Adrenal gland (tissue), 12 donors: ENCODE measurements around the gene ADSL. TPM values are rescaled to one million over a fixed set of nuclear protein-coding genes. Genes with fewer than 3 reads are reported as not detected.

Experiments used
- DNase-seq, 7 donors: peaks; one replicate each; pipeline ENCODE4 v3.0.0-alpha.2; 2019 to 2020
- H3K27ac ChIP-seq, 5 donors: fragments of 200-600 bp; sonication (generic) in 4 of 5; 1 replicate in 3 of 5; 2 replicates in 2 of 5; pipeline versions ENCODE4 v1.5.1 to v1.8.0; 2016 to 2020; ENCODE audit warnings: mild to moderate bottlenecking in 1 of 5
- H3K27me3 ChIP-seq: fragments of 200-600 bp; 2 replicates; pipeline ENCODE4 v1.8.0; 2021
- H3K36me3 ChIP-seq, 2 donors: fragments of 200-600 bp; replicated peaks in 1 of 2; 1 replicate in 1 of 2; 2 replicates in 1 of 2; pipeline versions ENCODE4 v1.5.1 to v1.8.0; 2018 to 2022
- H3K4me1 ChIP-seq, 2 donors: fragments of 200-600 bp; replicated peaks in 1 of 2; 1 replicate in 1 of 2; 2 replicates in 1 of 2; pipeline versions ENCODE4 v1.5.1 to v1.8.0; 2018 to 2021
- H3K4me3 ChIP-seq, 4 donors: fragments of 200-600 bp; sonication (generic) in 3 of 4; one replicate each; pipeline ENCODE4 v1.5.1; 2016 to 2018
- H3K9me3 ChIP-seq, 3 donors: fragments of 200-600 bp; sonication (generic) in 1 of 3; replicated peaks in 1 of 3; 1 replicate in 2 of 3; 2 replicates in 1 of 3; pipeline versions ENCODE4 v1.5.1 to v1.8.0; 2016 to 2021
- POLR2A ChIP-seq, 2 donors: fragments of 450-650 bp; IDR thresholded peaks; one replicate each; pipeline ENCODE4 v1.6.1; 2017; ENCODE audit warnings: antibody characterized with exemption in 2 of 2, mild to moderate bottlenecking in 2 of 2, moderate library complexity in 1 of 2
- WGBS, 4 donors: extraction: QIAGEN DNeasy Blood & Tissue Kit in 2 of 4; methylation state at CpG; one replicate each; pipeline versions ENCODE4 v1.1.5 to v1.1.7; 2013 to 2017; 5-methylcytosine and 5-hydroxymethylcytosine counted together
- intact Hi-C, 2 donors: fragments of 100-400 bp; cut with DNase I; formaldehyde crosslinking; loops; one replicate each; pipeline versions ENCODE4 v1.14.1 to v1.15.0; 2022 to 2023
- polyA plus RNA-seq, 3 donors: library from polyadenylated mRNA; stranded (reverse); fragments of 200-250 nt in 2 of 3; fragments of 350-450 nt in 1 of 3; fragmentation: Illumina TruSeq in 1 of 3; extraction: RNeasy Lipid Tissue Mini Kit (QIAGEN cat#74804) in 1 of 3; gene quantifications; one replicate each; pipeline ENCODE4 v1.2.3, GENCODE V29; 2013 to 2014
- total RNA-seq, 9 donors: library from RNA; depleted of rRNA in 4 of 9; stranded (reverse); fragments of >200 nt in 4 of 9; fragments of 120-200 nt in 1 of 9; fragmentation: NEBNext Ultra II Directional in 1 of 9; extraction: Animal tissue kit (Norgen Biotek cat#: 25700) in 1 of 9; gene quantifications; one replicate each; pipeline versions ENCODE4 v1.1.0 to v1.2.4, GENCODE V29; 2013 to 2023
- TF ChIP-seq, protein P1 (sequence below), 6 experiments: fragments of 450-650 bp in 4 of 6; fragments of 200-600 bp in 2 of 6; sonication (generic) in 1 of 6; IDR thresholded peaks; 1 replicate in 5 of 6; 2 replicates in 1 of 6; pipeline versions ENCODE4 v1.5.1 to v1.8.0; 2016 to 2021; ENCODE audit warnings: antibody characterized with exemption in 6 of 6, mild to moderate bottlenecking in 2 of 6, moderate library complexity in 1 of 6
- donor health status: healthy with polysubstance abuse.
- donor health status: Bipolar disorder and iron deficiency.
- donor health status: DM: yes; HTN: yes; CAD: no.
- donor health status: DM: no; HTN: no; CAD: no.
- donor health status: DM: no; HTN: no; CAD: no.
- donor health status: DM: yes; HTN: yes; CAD: no.

ADSL gene
- total and polyA plus RNA-seq, 12 donors, result 26.8 to 107 (median 57.5) TPM

DNA sequence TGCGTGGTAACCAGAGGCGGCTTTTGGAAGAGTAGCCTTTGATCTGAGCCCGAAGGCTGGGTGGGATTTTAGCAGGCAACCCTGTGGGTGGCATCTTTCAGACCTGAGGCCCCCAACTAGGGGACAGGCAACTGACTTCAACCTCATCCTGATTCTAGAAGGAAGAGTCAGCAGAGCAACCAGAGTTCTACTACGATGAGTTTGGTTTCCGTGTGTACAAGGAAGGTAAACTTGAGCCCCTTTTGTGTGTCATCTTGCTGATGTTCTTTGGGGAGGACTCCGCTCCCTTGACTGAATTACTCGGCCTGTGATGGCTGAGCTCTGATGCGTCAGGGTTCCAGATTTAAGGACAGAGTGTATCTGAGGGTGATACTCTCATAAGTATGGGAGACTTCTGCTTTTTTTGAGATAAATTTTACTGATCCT, 55.7 kb downstream of the ADSL start:
- H3K9me3 ChIP-seq, result no peaks in the 10 kb centered on the region
- TF ChIP-seq, protein P1, sequence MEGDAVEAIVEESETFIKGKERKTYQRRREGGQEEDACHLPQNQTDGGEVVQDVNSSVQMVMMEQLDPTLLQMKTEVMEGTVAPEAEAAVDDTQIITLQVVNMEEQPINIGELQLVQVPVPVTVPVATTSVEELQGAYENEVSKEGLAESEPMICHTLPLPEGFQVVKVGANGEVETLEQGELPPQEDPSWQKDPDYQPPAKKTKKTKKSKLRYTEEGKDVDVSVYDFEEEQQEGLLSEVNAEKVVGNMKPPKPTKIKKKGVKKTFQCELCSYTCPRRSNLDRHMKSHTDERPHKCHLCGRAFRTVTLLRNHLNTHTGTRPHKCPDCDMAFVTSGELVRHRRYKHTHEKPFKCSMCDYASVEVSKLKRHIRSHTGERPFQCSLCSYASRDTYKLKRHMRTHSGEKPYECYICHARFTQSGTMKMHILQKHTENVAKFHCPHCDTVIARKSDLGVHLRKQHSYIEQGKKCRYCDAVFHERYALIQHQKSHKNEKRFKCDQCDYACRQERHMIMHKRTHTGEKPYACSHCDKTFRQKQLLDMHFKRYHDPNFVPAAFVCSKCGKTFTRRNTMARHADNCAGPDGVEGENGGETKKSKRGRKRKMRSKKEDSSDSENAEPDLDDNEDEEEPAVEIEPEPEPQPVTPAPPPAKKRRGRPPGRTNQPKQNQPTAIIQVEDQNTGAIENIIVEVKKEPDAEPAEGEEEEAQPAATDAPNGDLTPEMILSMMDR (IDR thresholded peaks at IDR 0.05), result no peak
- TF ChIP-seq POLR2A (IDR thresholded peaks at IDR 0.05), result no peak
- no peaks in the 10 kb centered on the region for H3K4me1 ChIP-seq
- no peaks in the 10 kb centered on the region for H3K27me3 ChIP-seq
- no peak overlapping the region for H3K27ac ChIP-seq
- no peak for DNase-seq
- intact Hi-C loops, result no loop called here
- H3K36me3 ChIP-seq, result peaks cover 0 to 53% of the 10 kb centered on the region in 2 donors
- H3K4me3 ChIP-seq, result no peak overlapping the region
- 92 to 99% (median 95%) methylated on average over 8 of the region's 8 CpGs for WGBS, 4 donors

DNA sequence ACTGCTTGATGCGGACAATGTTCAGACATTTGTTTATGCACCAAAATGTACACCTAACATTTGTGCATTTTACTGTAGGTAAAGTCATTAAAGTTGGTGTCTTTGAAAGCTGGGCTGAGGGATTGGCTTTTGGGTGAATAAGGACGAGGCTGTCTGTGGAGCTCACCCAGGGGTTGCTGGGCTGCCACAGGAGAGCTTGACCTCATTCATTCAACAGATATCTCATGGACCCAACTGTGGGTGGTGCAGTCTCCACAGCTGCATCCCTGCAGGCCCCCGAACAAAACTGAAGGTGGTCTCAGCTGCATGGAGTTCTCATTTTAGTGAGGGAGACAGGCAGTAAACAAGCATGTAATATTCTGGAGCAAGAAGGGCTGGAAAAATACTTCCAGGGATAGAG, 56.8 kb downstream of the ADSL start:
- DNase-seq, result no peak
- peaks cover 0 to 65% of the 10 kb centered on the region in 2 donors for H3K36me3 ChIP-seq

DNA sequence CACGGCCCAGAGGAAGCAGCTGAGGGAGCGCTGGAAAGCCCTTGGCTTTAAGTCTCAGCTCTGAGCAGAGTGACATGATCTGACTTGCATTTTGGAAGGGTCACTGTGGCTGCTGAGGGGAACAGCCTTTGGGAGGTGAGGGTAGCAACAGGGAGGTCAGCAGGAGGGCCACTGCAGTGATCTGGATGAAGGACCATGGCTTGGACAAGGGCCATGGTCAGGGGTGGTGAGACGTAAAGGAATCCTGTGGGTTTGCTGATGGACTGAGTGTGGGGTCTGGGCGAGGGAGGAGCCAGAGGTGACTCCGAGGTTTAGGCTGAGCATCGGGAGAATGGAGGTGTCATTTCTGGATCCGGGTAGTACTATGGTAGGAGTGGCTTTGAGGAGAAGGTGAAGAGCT, 57.4 kb downstream of the ADSL start:
- H3K27me3 ChIP-seq, result no peaks in the 10 kb centered on the region
- no peak overlapping the region for H3K27ac ChIP-seq
- H3K36me3 ChIP-seq, result peaks cover 0 to 70% of the 10 kb centered on the region in 2 donors
- TF ChIP-seq, protein P1 (IDR thresholded peaks at IDR 0.05), result no peak
- no peak for TF ChIP-seq POLR2A (IDR thresholded peaks at IDR 0.05)
- no peaks in the 10 kb centered on the region for H3K9me3 ChIP-seq
- no peak overlapping the region for H3K4me3 ChIP-seq
- 91 to 95% (median 93%) methylated on average over 7 of the region's 7 CpGs for WGBS, 4 donors
- H3K4me1 ChIP-seq, result no peaks in the 10 kb centered on the region
- intact Hi-C loops, result no loop called here
- no peak for DNase-seq

More for the DNA sequence above, 56.8 kb downstream of the ADSL start:
- intact Hi-C loops, result no loop called here
- WGBS, 4 donors, result 84 to 95% (median 93%) methylated on average over 3 of the region's 3 CpGs
- TF ChIP-seq, protein P1 (IDR thresholded peaks at IDR 0.05), result no peak
- no peak for TF ChIP-seq POLR2A (IDR thresholded peaks at IDR 0.05)
- H3K27me3 ChIP-seq, result no peaks in the 10 kb centered on the region
- no peaks in the 10 kb centered on the region for H3K4me1 ChIP-seq
- H3K27ac ChIP-seq, result no peak overlapping the region
- no peaks in the 10 kb centered on the region for H3K9me3 ChIP-seq
- H3K4me3 ChIP-seq, result no peak overlapping the region

DNA sequence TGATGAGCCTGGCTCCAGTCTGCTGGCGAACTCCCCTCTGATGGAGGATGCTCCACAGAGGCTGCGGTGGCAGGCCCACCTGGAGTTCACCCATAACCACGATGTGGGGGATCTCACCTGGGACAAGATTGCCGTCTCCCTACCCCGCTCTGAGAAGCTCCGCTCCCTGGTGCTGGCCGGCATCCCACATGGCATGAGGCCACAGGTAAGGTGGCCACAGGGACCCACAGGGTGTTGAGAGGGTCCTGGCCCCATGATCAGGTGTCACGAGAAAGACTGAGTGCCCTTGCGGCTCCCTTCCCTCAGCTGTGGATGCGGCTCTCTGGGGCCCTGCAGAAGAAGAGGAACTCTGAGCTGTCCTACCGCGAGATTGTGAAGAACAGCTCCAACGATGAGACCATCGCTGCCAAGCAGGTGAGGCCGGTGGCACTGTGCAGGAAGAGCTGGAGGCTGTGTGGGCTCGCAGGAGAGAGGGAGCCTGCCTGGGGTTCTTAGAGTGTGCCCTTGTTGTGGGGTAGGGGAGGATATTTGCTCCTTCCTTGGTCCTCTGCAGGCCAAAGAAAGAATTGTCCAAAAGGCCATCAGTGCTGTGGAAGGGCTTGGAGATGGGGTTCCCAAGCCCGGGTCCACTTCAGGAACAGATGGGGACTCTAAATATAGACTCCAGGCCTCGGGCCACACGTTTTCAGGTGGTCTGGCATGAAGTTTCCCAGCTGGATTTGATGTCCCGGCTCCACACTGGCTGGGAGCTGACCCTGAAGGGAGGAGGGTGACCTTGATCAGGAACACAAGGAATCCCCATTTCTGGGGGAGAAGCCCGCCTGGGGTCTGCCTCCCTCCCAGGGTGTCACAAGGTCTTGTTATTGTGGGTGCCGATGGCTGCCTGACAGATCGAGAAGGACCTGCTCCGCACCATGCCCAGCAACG, 58.2 kb downstream of the ADSL start:
- intact Hi-C loops, result no loop called here
- Histone ChIP-seq H3K4me3 (no peak overlapping the region), H3K27me3 (no peaks in the 10 kb centered on the region), H3K36me3 (peaks cover 0 to 78% of the 10 kb centered on the region in 2 donors), H3K27ac (no peak overlapping the region), H3K9me3 (no peaks in the 10 kb centered on the region), H3K4me1 (no peaks in the 10 kb centered on the region)
- 89 to 93% (median 92%) methylated on average over 16 to 25 of the region's 25 CpGs for WGBS, 4 donors
- no peak for TF ChIP-seq POLR2A (IDR thresholded peaks at IDR 0.05)
- TF ChIP-seq, protein P1 (IDR thresholded peaks at IDR 0.05), result no peak
- DNase-seq, result no peak
